ENCODE data around the gene SLC24A1.
A peak's percentile ranks its signal among the peaks of the same experiment; 100 is the strongest.

The SLC24A1 gene

DNA sequence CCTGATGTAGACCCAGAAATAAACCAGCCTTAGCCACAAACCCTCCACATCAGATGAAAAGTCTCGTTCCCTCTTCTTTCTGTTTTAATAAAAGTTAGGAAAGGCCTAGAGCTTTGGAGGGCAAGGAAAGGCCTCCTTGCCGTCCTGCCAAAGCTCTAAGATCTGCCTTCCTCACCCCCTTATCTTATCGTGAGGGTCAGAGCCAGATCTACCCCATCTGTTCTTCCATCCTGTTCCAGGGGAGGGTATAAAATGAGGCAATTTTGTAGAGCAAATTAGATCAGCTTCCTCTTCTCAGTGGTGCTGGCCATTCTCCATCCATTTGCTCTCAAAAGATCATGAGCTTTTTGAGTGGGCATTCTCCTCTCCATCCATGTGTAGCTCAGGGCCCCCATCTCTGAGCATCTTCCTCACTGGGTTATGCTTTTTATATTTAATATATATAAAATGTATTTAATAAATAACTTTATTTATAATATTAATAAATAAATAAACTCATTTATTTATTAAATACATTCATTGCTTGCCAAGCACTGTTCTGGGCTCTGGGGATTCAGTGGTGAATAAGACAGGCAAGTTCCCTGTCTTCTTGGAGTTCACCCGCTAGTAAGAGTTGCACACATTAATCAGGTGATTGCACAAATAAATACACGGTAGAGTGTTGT lies 2.0 kb upstream of the SLC24A1 start:
- no peak for DNase-seq

DNA sequence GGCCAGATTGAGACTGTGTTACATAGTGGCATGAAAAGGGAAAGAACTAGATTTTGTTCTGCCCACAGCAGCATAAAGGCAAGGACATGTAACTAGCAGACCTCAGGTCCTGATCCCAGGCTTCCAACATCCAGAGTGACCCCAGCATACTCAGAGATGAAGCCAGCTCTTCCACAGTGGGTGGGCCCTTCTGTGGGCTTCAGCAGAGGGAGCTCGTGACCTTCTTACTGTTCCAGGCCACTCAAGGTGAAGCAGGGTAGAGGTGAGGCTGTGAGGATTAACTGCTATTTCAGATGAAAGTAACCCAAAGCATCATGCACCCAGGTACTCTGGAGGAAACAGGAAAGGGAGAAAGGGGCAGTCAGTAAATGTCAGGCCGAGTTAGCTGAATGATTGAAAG lies 905 bp upstream of the SLC24A1 start:
- DNase-seq: no peak

DNA sequence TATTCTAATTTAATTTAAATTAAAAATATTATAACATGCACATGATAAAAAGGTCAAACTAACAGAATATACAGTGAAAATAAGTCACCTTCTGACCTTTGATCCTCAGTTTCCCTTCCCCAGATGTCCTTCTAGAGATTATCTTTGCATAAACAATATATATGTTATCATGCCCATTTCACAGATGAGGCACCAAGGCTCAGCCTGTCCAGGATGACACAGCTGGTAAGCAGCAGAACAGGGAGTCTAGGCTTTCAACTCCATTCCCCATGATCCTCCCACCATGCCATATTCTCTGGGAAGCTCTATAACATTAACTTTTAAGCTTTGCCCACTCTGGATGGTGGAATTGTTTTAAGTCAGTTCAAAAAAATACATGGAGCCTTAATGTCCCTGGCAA lies 1.4 kb downstream of the SLC24A1 start:
- DNase-seq: no peak

GRCh38 chr15:65626856-65627255 lies 5.1 kb downstream of the SLC24A1 start:
- no peak for DNase-seq

GRCh38 chr15:65629548-65629947 lies 7.8 kb downstream of the SLC24A1 start:
- DNase-seq: no peak

DNA sequence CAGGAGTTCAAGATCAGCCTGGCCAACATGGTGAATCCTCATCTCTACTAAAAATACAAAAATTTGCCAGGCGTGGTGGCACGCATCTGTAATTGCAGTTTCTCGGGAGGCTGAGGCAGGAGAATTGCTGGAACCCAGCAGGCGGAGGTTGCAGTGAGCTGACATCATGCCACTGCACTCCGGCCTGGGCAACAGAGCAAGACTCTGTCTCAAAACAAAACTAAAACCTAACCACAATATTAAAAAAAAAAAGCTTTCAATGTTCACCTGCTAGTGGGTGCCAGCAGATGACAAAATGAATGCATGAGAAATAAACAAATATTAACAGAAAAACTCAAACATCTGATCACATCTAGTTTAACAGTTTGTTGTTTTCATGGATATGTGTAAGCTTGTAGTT lies 9.0 kb downstream of the SLC24A1 start:
- DNase-seq: no peak

- no peak for DNase-seq
Measured at GRCh38 chr15:65631503-65631902, 9.8 kb downstream of the SLC24A1 start.

DNA sequence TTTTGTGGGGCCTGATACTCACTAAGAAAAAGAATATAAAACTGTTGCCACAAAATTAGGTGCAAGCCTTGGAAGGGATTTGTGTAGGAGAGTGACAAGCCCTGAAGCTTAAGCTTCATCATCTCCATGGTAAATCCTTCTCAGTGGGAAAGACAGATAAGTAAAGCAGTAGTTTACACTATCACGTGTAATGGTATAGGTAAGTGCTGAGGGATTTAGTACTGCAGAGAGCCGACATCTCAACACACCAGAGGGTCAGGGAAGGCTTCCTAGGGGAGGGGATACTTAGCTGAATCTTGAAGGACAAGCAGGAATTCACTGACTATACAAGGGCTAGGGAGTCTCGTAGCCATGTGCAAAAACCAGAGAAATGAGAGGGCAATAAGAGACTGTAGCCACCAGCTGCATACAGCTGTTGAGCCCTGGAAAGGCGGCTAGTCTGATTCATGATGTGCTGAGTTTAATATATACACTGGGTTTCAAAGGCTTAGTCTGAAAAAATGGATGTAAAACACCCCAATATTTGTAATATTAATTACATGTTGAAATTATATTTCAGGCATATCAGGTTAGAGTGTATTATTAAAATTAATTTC lies 11.1 kb downstream of the SLC24A1 start:
- no peak for DNase-seq

DNA sequence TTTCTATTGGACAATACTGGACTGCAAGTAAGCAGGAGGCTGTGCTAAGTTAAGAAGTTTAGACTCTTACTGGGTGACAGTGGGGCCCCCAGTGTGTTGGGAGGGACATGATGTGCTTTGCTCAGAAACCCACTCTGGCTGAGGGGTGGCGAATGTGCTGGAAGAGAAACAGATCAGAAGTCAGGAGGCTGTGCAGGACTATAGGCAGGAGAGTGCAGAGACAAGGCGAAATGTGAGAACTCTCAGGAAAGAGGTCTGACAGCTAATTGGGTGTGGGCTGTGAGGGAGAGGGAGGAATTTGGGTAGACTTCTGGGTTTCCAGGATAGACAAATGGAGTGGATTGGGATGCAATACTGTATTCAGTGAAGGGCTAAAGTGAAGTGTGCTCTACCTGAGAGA lies 12.0 kb downstream of the SLC24A1 start:
- no peak for DNase-seq

DNA sequence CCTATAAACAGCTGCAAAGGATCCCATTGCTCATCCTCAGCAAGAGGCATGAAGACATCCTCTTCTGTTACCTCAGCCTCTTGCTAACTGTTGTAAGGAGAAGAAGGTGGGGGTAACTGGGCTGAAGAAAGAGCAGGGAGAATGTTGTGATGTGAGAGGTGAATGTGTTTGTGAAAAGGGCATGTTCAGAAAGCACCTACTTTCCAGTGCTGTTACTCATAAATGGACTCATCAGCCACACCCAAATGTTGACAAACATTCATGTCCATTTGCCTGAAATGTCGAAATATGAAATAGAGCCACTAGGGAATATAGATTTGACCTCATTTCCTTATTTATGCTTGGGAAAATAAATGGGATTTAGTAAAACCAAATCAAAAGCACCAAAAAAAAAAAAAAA lies 12.6 kb downstream of the SLC24A1 start:
- no peak for DNase-seq

DNA sequence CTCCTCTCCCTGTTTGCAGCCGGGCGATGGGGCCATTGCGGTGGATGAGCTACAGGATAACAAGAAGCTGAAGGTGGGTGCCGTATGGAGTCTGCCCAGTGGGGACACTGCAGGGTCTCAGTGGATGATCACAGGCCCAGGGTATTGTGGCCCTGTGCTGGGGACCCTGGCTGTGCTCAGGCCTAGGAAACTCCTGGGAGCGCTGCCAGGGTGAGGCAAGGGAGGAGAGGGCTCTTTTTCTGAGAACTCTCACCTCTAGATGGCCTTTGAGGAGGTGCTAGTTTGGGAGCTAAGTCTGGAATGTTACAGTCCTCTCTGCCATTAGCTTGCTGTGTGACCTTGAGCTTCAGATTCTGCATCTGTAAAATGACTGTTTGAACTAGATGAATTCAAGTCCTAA lies 16.4 kb downstream of the SLC24A1 start:
- no peak for DNase-seq

- DNase-seq: peak; percentile 64
Measured at GRCh38 chr15:65638681-65639089, 16.9 kb downstream of the SLC24A1 start.

- DNase-seq: no peak
Measured at GRCh38 chr15:65639509-65639908, 17.8 kb downstream of the SLC24A1 start.

- DNase-seq: no peak
Measured at GRCh38 chr15:65641768-65642475, 20.2 kb downstream of the SLC24A1 start.

- no peak for DNase-seq
Measured at GRCh38 chr15:65642594-65642993, 20.9 kb downstream of the SLC24A1 start.

DNA sequence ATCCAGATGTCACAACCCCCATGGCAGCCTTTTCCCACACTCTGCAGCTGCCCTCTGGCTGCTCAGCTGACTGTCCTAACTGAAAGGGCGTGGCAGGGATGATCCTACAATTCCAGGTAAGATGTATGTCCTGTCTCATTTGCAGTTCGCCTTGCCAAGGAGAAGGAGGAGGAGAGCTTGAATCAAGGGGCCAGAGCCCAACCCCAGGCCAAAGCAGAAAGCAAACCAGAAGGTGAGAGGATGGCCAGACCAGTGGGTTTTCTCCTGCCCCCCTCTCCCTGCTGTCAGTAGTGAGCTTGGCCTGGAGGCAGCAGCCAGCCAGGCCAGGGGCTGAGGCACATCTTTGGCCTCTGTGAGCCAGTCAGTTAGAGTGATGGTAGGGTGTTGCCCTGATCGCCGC lies 22.5 kb downstream of the SLC24A1 start:
- no peak for DNase-seq

DNA sequence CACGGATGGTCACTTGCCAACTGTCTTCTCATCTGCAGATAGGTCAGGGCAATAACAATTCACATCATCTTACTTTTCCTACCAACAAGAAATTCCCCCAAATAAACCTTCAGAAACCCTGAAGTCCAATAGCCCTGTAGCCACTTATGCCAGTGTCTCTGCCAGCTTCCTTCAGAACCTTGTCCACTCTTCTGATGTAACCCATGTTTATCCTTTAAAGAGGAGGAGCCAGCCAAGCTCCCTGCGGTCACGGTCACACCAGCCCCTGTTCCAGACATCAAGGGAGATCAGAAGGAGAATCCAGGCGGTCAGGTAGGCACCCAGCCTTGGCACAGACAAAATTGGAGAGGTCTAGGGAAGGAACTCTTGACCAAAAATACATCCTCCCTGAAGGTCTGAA lies 23.7 kb downstream of the SLC24A1 start:
- DNase-seq: no peak

DNA sequence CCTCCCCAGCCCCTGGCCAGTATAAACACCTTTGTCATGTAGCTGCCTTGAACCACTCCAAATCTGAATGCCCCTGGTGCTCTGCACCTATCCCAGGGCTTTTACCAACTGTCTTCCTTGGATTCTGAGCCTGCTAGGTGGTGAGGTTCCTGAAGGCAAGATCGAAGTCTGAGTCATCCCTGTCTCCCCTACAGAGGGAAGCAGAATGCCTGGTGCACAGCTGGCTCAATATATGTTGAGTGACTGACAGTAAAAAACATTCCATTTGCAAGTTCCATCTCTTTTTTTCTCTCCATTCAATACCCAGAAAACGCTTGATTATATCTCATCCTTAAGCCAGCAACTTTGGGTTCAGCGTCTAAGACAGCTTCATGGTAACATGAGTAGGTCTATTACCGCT lies 24.7 kb downstream of the SLC24A1 start:
- no peak for DNase-seq

DNA sequence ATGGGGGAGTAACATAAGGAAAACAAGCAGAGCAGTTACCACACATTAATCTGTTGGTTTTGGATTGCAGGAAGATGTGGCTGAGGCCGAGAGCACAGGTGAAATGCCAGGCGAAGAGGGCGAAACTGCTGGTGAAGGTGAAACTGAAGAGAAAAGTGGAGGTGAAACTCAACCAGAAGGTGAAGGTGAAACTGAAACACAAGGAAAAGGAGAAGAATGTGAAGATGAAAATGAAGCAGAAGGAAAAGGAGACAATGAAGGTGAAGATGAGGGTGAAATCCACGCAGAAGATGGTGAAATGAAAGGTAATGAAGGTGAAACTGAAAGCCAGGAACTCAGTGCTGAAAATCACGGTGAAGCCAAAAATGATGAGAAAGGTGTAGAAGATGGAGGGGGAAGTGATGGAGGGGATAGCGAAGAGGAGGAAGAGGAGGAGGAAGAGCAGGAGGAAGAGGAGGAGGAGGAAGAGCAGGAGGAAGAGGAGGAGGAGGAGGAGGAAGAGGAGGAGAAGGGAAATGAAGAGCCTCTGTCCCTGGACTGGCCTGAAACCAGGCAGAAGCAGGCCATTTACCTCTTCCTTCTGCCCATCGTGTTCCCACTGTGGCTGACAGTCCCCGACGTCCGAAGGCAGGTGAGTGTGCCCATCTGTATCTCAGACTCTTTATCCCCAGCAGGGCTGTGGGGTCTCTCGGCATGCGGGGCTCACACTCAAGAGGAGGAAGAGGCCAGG lies 28.7 kb downstream of the SLC24A1 start:
- DNase-seq: no peak

GRCh38 chr15:65651042-65651322 lies 29.2 kb downstream of the SLC24A1 start:
- no peak for DNase-seq

- DNase-seq: no peak
Measured at GRCh38 chr15:65651831-65652749, 30.4 kb downstream of the SLC24A1 start.

DNA sequence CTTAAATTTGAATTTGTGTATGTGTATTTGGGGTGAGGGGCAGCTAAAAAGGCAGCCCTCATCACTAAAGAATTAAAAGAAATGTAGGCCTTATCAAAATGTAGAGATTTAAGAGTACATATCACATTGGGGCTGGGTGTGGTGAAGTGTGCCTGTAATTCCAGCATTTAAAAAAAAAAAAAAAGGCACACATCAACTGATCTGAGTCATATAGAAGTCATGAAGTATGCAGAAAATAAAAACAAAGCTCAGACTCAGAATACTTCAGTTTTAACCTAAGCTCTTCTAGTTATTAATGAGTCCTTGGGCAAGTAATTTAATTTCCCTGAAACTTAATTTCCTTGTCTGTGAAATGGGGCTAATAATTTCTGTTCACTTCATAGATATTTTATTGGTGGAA lies 31.6 kb downstream of the SLC24A1 start:
- DNase-seq: no peak

Measured in NCI-H146 (cell line).